GM18873 (cell line): ENCODE results near the gene GNAI2.
"Not testable (repeated sequence)": the region's sequence is repeated elsewhere in the genome, so short reads cannot be mapped to it uniquely, and the experiment has no call there.

Experiments used
- ATAC-seq: cut with Tn5 transposase; IDR thresholded peaks from one replicate; pipeline ENCODE4 v1.9.1; 2021; ENCODE audit warnings: mild to moderate bottlenecking, moderate library complexity, moderate number of reproducible peaks; ENCODE audit not compliant: unreplicated experiment, low FRiP score

Gene GNAI2

DNA sequence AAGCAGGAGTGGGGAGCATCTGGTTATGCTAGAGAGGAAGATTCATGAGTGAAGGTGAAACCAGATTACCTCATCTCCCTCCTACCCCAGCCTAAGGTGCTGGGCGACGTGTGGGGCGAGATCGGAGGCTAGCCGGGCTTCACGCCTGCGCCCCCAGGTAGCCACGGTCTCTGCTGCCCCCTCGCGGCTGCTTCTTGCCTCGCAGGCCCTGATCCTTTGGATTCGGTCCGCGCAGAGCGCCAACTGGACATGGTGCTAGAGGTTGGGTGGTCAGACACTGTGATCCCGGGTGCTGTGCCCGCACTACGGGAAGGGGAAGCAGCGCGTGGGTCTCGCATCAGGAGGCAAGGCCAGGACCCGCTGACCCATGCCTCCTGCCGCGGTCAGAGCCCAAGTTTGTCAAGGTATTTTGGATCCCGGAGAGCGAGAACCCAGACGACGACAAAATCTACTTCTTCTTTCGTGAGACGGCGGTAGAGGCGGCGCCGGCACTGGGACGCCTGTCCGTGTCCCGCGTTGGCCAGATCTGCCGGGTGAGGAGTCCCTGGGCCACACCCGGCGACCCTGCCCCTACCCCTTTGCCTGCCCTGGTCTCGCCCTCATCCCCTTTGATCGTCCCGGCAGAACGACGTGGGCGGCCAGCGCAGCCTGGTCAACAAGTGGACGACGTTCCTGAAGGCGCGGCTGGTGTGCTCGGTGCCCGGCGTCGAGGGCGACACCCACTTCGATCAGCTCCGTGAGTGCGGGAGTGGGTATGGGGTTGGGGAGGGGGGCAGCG lies 37.1 kb downstream of the GNAI2 start:
- peak; percentile 60 for ATAC-seq

DNA sequence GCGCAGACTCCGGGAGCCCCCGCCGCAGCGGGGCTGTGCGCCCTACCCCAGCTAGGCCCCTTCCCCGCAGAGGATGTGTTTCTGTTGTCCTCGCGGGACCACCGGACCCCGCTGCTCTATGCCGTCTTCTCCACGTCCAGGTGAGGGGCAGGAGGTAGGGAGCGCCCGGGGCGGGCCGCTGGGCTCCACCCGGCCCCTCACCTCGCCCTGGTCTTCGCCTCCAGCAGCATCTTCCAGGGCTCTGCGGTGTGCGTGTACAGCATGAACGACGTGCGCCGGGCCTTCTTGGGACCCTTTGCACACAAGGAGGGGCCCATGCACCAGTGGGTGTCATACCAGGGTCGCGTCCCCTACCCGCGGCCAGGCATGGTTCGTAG lies 37.7 kb downstream of the GNAI2 start:
- ATAC-seq, result no peak

DNA sequence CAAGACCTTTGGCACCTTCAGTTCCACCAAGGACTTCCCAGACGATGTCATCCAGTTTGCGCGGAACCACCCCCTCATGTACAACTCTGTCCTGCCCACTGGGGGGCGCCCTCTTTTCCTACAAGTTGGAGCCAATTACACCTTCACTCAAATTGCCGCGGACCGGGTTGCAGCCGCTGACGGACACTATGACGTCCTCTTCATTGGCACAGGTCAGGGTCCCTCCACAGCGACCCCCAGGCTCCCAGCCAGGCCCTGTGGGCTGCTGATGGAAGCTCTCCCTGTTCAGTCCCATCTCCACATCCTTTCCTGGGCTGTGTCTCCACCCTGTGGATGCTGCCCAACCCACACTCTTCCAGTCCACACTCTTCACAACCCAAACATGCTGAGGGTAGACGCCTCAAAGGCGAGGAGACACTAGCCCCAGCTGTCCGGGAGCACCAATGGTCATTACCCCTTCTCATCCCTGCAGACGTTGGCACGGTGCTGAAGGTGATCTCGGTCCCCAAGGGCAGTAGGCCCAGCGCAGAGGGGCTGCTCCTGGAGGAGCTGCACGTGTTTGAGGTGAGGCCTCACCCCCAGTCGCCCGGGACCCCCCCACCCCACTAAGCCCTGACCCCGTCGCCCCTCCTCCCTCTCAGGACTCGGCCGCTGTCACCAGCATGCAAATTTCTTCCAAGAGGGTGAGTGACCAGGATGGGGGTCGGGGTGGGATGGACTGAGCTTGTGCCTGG lies 38.5 kb downstream of the GNAI2 start:
- no peak for ATAC-seq

DNA sequence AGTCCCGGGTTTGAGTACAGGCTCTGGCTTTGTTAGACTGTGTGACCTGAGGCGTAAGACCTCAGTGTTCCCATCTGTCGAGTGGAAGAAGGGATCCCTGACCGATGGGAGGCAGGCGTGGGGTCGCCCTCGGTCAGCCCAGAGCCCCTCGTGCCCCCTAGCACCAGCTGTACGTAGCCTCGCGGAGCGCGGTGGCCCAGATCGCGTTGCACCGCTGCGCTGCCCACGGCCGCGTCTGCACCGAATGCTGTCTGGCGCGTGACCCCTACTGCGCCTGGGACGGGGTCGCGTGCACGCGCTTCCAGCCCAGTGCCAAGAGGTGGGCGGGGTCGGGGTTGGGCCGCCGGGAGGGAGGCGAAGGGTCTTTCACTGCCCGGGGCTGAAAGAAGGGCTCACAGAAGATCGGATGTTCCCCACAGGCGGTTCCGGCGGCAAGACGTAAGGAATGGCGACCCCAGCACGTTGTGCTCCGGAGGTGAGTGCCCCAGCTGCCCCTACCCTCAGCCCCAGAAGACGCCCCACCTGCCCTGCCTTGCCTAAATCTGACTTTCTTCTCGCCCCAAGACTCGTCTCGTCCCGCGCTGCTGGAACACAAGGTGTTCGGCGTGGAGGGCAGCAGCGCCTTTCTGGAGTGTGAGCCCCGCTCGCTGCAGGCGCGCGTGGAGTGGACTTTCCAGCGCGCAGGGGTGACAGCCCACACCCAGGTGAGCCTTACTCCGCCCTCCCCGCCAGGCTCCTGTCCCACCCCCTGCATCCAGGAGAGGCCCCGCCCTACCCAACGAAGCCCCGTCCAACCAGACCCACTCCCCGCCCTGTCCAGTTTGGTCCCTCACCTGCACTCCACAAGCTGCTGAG lies 39.4 kb downstream of the GNAI2 start:
- ATAC-seq, result no peak

DNA sequence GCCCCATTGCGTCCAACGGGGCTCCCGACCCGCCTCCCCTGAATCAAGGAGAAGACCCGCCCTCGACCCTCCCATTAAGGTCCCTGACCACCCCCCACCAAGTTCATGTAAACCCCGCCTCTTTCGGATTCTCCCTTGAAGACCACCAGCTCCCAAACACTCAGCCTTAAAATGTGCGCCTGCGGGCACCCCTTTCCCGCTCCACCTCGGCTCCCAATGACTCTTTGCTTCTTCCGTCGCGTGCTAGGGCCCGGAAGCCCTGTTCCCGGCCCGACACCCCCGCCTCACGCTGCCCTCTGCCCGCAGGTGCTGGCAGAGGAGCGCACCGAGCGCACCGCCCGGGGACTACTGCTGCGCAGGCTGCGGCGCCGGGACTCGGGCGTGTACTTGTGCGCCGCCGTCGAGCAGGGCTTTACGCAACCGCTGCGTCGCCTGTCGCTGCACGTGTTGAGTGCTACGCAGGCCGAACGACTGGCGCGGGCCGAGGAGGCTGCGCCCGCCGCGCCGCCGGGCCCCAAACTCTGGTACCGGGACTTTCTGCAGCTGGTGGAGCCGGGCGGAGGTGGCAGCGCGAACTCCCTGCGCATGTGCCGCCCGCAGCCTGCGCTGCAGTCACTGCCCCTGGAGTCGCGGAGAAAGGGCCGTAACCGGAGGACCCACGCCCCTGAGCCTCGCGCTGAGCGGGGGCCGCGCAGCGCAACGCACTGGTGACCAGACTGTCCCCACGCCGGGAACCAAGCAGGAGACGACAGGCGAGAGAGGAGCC lies 40.2 kb downstream of the GNAI2 start:
- no peak for ATAC-seq

DNA sequence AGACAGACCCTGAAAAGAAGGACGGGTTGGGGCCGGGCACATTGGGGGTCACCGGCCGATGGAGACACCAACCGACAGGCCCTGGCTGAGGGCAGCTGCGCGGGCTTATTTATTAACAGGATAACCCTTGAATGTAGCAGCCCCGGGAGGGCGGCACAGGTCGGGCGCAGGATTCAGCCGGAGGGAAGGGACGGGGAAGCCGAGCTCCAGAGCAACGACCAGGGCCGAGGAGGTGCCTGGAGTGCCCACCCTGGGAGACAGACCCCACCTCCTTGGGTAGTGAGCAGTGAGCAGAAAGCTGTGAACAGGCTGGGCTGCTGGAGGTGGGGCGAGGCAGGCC lies 40.7 kb downstream of the GNAI2 start:
- ATAC-seq, result no peak

DNA sequence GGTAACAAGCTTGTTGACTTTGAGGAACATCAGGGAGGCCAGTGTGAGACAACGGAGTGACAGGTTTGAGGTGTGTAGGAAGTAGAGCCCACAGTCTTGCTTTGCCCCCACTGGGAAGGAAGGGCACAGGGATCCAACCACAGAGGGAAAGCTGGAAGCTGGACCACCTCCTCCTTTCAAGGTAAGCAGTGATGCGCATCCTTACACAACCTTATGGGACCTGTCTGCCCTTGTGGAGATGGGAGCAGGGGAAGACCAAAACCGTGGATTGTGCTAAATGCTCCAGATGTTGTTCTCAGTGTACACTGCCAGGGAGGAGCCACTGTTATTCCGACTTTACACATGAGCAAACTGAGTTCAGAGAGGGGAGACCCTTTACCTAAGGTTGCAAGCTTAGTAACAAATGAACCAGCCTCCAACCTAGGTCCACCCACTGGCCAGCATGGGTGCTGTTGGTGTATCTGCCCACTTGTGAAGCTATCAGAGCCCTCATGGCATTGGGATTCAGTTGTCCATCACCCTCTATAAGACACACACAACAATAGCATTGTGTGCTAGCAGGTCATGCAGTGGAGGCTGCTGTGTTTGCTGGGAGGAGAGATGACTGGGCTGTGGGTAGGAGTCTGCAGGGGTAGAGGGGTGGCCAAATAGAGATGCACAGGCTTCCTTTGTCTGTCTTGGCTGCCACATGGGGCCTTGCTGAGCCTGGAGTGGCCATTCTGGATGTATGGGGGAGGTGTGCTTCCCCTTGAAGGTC lies 42.3 kb downstream of the GNAI2 start:
- ATAC-seq, result no peak

DNA sequence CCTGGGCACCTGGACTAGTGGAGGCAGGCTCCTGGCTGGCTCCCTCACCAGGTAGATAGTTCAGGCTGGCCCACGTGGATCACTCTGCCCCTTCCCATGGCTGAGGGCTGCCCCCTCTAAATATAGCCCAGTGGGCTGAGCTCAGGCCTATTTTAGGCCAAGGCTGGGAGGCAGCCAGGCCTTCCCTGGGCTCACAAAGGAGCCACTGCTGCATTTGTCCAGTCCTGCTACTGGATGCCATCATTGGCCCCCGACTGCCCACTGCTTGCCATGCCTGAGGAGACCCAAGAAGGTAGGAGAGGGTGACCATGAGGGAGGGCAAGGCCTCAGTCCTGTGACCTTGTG lies 42.8 kb downstream of the GNAI2 start, which contains the start of gene LSMEM2:
LSMEM2 (plus strand) TSS at position 208 of the 345 bp plus-strand sequence; CDS start at position 235, 27 bp downstream.
- no peak for ATAC-seq

DNA sequence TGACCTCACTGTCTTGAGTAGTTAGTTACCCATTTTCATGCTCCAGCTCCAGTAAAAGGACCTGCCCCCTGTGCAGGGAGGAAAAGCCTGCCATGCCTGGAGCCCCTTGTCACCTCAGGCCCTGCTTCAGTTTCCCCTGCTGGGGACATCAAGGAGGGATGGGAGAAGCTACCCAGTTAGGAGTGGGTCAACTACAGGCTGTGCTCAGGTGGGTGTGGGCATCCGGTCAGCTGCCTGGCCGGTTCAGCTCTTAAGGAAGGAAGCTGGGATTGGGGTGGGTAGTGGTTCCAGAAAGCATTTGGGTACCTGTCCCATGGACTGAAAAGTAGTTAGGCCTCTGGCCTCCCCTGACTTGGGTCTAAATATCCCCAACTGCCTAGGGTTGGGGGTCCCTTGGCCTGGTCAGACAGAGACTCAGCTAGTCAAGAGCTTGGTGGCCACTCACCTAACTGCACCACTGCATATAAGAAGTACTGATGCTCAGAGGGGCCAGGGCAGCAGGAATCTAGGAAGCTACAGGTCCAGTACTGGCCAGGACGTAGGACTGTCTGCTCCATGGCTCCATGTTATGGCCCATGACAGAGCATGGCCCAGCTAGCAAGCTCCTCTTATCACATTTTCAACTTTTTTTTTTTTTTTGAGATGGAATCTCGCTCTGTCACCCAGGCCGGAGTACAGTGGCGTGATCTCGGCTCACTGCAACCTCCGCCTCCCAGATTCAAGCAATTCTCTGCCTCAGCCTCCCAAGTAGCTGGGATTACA lies 43.4 kb downstream of the GNAI2 start:
- ATAC-seq, result no peak

DNA sequence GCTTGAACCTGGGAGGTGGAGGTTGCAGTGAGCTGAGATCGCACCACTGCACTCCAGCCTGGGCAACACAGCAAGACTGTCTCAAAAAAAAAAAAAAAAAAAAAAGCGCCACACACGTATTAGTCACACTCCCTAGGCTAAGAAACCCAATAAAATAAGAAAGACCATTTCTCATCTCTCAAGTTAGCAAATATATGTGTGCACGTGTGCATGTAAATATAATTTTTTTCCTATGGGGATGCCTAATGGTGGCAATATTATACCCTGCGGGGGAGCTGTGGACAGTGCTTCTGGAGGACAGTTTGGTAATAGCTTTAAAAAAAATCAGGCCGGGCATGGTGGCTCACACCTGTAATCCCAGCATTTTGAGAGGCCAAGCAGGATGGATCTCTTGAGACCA lies 48.1 kb downstream of the GNAI2 start:
- not testable (repeated sequence) for ATAC-seq

DNA sequence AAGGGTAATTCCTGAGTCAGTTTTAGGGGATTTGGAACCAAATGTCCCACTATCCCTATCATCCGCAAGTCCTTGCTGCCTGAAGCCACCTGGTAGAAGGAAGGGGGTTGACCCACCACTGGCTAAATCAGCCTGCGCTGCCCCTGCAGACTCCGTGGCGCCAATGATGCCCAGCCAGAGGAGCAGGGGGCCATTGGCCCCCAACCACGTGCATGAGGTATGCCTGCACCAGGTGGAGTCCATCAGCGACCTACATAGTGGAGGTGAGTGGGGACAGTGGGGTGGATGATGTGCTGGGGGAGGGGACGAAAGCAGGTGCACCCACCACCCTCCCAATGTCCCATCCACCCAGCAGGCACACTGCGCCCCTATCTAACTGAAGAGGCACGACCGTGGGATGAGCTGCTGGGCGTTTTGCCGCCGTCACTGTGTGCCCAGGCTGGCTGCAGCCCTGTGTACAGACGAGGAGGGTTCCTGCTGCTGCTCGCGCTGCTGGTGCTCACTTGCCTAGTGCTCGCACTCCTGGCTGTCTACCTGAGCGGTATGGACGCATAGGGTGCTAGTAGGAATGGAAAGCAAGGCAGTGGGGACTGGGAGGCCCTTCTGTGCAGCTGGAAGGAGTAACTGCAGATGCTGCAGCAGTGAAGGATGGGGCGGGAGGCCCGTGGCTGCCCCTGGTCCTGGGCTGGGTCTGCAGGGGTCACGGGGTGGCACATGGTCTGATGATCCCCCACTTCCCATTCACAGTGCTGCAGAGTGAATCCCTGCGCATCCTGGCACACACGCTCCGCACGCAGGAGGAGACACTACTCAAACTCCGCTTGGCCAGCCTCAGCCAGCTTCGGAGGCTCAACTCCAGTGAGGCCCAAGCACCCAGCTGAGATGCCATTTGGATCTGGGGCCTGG lies 50.6 kb downstream of the GNAI2 start:
- ATAC-seq, result no peak

DNA sequence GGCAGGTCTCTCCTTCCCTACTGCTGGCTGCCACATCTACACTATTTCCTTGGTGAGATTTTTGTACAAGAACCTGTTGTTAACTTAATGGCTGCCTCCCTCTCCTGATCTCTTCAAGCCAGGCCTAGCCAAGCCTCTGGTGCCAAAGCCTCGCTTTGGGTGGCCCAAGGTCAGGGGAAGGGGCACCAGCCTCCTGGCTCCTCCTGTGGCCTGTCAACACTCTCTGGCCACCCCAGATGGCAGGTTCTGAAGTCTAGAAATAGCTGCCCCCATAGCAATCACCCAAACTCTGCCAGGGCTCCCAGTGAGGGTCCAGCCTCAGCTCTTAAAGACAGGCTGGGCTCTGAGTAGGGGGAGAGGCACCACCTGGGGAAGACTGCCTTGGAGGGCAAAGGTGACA lies 51.3 kb downstream of the GNAI2 start:
- no peak for ATAC-seq

DNA sequence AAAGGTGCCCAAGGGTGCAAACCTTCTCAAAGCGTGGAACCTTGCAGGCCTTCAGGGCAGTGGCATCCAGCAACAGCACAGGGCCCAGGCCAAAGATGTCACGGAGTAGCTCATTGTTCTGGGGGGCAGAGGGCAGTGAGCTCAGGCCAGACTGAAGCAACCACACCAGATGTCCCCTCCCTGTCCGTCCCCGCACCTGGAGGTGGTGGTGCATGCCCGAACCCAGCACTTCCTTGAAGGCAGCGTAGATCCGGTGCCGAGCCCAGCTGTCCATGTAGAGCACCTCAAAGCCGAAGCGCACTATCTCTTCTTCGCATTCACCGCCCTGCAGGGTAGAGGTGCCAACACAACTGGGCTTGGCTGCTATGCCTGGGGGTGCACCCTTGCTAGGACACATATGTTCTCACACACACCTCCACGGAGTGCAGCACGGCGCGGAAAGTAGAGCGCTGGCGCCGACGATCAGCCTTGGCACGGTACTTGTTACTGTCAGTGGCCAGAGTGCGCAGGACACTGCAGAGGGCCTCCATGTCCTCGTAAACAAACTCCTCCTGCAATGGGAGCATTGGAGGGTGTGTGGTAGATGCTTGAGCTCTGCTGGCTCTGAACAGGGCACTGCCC lies 52.5 kb downstream of the GNAI2 start:
- ATAC-seq, result no peak

DNA sequence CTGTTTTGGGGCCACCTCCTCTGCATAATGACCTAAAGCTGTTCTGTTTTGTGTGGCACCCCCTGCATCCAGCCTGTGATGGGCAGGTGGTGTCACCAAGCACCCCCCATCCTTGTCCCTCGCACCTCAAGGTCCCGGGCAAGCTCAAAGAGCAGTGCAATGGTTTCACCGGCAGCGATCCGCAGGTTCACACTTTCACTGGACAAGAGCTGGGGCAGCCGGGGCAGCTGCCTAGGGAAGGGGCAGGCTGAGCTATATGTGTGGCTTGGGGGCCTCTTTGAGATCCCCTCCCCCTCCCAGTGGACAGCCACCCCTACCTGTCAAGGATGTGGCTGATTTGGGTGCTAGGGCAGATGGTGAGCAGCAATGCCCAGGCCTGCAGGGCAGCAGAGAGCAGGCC lies 53.1 kb downstream of the GNAI2 start:
- no peak for ATAC-seq

DNA sequence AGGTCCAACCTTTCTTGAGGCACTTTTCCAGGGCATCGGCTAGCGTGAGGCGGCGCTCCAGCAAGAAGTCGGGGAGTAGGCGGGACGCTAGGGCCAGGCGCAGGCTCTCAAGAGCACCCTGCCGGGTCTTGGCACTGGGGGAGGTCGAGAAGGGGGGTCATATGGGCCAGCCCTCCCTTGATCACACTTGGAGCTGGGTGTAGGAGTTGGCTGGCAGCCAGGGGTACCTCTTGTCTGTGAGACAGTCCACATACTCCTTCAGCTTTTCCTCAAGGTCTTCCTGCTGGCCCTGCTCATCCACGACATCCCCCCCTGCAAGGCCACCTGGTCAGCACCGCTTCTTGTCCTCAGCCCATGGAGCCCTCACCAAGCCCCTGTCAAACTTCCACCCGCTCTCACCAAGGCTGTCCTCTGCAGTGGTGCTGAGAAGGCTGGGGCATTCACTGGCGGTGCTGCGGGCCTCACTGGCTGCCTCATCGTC lies 54.2 kb downstream of the GNAI2 start:
- ATAC-seq, result no peak

DNA sequence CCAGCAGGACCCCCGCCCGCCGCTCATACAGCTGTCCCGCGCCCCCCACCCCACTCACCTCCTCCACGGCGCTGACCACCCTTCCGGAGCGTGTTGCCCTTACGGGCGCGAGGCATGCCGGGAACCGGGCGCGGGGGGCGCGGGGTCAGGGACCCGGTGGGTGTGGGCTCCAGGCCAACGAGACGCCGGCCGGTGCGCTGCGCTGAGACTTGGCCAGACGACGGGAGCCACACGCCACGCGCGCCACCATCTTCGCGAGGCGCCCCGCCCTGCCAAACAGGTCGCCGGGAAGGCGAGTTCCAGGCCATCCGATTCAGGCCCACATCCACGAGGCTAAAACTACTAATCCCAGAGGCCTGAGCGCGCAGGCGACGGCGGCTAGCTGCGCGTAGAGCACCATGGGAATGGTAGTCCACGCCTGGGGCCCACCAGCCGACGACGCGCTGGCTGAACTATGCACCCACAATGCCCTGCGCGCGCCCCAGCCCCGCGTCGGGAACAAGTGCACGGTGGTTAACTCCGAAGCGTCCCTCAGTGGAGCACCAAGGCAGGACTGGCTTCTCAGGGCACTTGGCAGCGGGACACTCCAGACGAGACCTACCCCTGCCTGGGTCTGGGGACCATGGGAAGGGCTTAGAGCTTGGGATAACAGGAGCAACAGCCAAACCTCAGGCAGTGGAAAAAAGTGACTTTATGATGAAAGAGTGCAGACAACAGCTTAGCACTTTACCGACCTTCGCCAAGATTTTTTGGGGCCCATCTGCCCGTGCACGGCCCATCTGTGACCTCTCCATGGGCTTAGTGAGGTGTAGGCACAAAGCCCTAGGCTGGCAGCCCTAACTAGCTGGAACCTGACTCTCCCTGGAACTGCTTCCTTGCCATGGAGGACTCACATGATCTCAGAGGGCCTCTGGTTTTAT lies 56.4 kb downstream of the GNAI2 start, which contains the start of gene IFRD2:
IFRD2 (minus strand) TSS at position 271 of the 920 bp plus-strand sequence; CDS start at position 116, 155 bp downstream.
- peak; percentile 86 for ATAC-seq
